Smooth muscle cell (in vitro differentiated cells): ENCODE data around the gene OSBP2. TPM values are rescaled to one million over a fixed set of nuclear protein-coding genes. Genes with fewer than 3 reads are reported as not detected.

ENCODE experiments used
- DNase-seq: peaks from one replicate; lab custom pipeline; 2025; ENCODE audit not compliant: unreplicated experiment; lab: John Stamatoyannopoulos, UW
- H2AFZ ChIP-seq: fragments of 200-600 bp; sonication (generic); 2 replicates; pipeline ENCODE4 v1.6.0; 2016; ENCODE audit warnings: antibody characterized with exemption, low read depth, mild to moderate bottlenecking
- H3F3A ChIP-seq: fragments of 200-600 bp; sonication (generic); 2 replicates; pipeline ENCODE4 v1.6.0; 2017; ENCODE audit warnings: antibody characterized with exemption, low read depth
- H3K27ac ChIP-seq: fragments of 200-600 bp; sonication (generic); 2 replicates; pipeline ENCODE4 v1.5.1; 2016; ENCODE audit warnings: low read depth, mild to moderate bottlenecking
- H3K27me3 ChIP-seq: fragments of 200-600 bp; sonication (generic); 2 replicates; pipeline ENCODE4 v1.6.1; 2016; ENCODE audit warnings: low read depth, mild to moderate bottlenecking
- H3K36me3 ChIP-seq: fragments of 200-600 bp; sonication (generic); 2 replicates; pipeline ENCODE4 v1.5.1; 2016; ENCODE audit warnings: low read depth
- H3K4me1 ChIP-seq: fragments of 200-600 bp; sonication (generic); 2 replicates; pipeline ENCODE4 v1.5.1; 2016; ENCODE audit warnings: low read depth
- H3K4me2 ChIP-seq: fragments of 200-600 bp; sonication (generic); 2 replicates; pipeline ENCODE4 v1.6.0; 2016; ENCODE audit warnings: mild to moderate bottlenecking
- H3K4me3 ChIP-seq: fragments of 200-600 bp; sonication (generic); 2 replicates; pipeline ENCODE4 v1.5.1; 2016; ENCODE audit warnings: mild to moderate bottlenecking
- H3K79me2 ChIP-seq: fragments of 200-600 bp; sonication (generic); 2 replicates; pipeline ENCODE4 v1.6.0; 2016; ENCODE audit warnings: low read depth, mild to moderate bottlenecking
- H3K9ac ChIP-seq: fragments of 200-600 bp; sonication (generic); 2 replicates; pipeline ENCODE4 v1.6.0; 2016; ENCODE audit warnings: low read depth
- H3K9me3 ChIP-seq: fragments of 200-600 bp; sonication (generic); replicated peaks from 2 replicates; pipeline ENCODE4 v1.5.1; 2016; ENCODE audit warnings: low read depth
- H4K20me1 ChIP-seq: fragments of 200-600 bp; sonication (generic); 2 replicates; pipeline ENCODE4 v1.6.0; 2016; ENCODE audit warnings: low read depth
- whole genome bisulfite sequencing: methylation state at CpG from one replicate; pipeline ENCODE4 v1.1.7; 2016; ENCODE audit warnings: low lambda C conversion rate; 5-methylcytosine and 5-hydroxymethylcytosine counted together
- polyA plus RNA-seq: library from polyadenylated mRNA; unstranded; fragments of >200 nt; fragmentation: Nextera tagmentation; extraction: Ambion mirVana; gene quantifications from 2 replicates; pipeline ENCODE4 v1.2.1, GENCODE V29; 2016
- total RNA-seq: library from RNA; depleted of rRNA; stranded (reverse); fragments of >200 nt; gene quantifications from 2 replicates; pipeline ENCODE4 v1.2.3, GENCODE V29; 2014
- TF ChIP-seq, protein P1 (sequence below): fragments of 200-600 bp; sonication (generic); IDR thresholded peaks from 2 replicates; pipeline ENCODE4 v1.5.1; 2017; ENCODE audit warnings: borderline replicate concordance, mild to moderate bottlenecking, antibody characterized with exemption; ENCODE audit not compliant: insufficient read depth, poor library complexity, severe bottlenecking

The OSBP2 gene
- total and polyA plus RNA-seq, 2 experiments from 2014 or later = 4.6 to 4.9 TPM

DNA sequence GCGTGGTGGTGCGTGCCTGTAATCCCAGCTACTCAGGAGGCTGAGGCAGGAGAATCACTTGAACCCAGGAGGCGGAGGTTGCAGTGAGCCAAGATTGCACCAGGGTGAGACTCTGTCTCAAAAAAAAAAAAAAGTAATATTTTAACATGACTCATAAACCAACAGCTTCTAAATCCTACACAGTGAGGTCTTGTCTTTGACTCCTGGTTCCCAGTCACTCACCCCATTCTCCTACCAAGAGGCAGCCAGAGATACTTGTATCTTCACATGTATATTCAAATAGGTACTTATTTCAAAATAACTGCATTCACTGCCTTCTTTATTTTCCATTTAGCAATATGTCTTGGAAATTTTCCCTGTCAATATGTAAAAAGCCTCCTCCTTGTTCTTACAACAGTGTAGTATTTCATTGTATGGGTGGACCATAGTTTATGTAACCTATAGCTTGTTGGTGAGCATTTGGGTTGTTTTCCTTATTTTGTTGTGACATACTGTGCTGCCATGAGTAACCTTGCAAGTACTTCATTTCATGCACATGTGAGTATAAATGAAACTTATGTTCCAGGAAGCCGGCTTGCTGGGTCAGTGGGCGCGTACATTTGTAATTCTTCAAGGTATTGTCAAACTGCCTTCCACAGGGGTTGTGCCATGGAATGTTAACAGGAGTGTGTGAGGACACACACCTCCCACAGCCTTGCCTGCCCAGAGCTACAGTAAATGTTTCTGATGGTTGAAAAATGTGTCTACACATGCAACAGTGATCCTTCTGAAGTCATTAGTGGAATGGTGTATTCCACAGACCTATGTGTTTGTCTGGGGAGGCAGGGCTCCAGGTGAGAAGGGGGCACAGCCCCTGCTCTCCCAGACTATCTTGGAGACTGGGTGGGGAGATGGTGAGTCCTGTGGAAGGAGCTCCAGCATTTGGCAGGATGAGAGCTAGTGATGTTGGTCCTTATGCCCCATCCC, 47.9 kb downstream of the OSBP2 start:
- Histone ChIP-seq H3K4me3 (no peak overlapping the region), H2AFZ (no peak overlapping the region), H3K9ac (no peak overlapping the region), H3K27me3 (no peaks in the 10 kb centered on the region), H4K20me1 (no peaks in the 10 kb centered on the region), H3K4me2 (no peak overlapping the region), H3K27ac (no peak overlapping the region), H3K79me2 (no peaks in the 10 kb centered on the region), H3K4me1 (no peaks in the 10 kb centered on the region), H3K9me3 (no peaks in the 10 kb centered on the region), H3F3A (no peaks in the 10 kb centered on the region), H3K36me3 (no peaks in the 10 kb centered on the region)
- WGBS = 84% methylated on average over 6 of the region's 6 CpGs
- no peak for DNase-seq
- TF ChIP-seq, protein P1, sequence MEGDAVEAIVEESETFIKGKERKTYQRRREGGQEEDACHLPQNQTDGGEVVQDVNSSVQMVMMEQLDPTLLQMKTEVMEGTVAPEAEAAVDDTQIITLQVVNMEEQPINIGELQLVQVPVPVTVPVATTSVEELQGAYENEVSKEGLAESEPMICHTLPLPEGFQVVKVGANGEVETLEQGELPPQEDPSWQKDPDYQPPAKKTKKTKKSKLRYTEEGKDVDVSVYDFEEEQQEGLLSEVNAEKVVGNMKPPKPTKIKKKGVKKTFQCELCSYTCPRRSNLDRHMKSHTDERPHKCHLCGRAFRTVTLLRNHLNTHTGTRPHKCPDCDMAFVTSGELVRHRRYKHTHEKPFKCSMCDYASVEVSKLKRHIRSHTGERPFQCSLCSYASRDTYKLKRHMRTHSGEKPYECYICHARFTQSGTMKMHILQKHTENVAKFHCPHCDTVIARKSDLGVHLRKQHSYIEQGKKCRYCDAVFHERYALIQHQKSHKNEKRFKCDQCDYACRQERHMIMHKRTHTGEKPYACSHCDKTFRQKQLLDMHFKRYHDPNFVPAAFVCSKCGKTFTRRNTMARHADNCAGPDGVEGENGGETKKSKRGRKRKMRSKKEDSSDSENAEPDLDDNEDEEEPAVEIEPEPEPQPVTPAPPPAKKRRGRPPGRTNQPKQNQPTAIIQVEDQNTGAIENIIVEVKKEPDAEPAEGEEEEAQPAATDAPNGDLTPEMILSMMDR = no peak

DNA sequence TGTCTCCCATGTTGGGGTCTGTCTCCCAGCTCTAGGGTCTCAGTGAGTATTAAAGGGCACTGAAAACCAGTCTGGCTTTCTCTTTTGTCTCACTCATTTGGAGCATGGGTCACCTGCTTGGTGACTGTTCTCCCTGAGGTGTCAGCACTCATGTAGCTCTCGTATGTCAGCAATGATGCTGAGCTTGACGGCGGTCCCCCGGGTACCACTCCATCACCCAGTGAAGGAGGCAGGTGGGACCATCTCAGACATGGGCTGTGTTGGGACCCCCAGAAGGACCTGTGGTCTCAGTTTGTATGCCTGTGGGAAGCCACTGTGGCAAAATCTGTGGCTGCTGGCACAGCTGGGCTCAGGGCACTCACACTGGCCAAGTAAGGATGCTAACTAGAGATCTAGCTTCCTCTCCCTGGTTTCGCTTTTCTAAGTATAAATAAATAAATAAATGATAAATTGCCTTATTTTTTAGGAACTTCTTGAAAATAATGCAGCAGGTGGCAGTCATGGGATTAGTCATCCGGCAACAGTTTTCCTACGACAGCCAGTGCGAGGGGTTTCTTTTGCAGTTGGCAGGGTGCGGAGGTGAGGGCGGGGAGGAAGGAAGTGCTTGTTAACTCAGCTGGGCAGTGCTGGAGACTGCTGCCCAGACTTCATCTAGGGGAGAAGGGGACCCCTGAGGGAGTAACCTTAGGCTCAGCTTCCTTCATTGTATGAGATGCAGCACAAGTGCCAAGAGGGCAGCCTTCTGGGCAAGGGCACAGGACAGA, 48.8 kb downstream of the OSBP2 start:
- H4K20me1 ChIP-seq = no peaks in the 10 kb centered on the region
- no peak overlapping the region for H3K4me3 ChIP-seq
- no peaks in the 10 kb centered on the region for H3K79me2 ChIP-seq
- TF ChIP-seq, protein P1 = no peak
- no peaks in the 10 kb centered on the region for H3K9me3 ChIP-seq
- WGBS = 93% methylated on average over 10 of the region's 10 CpGs
- H3K4me1 ChIP-seq = no peaks in the 10 kb centered on the region
- H3K27ac ChIP-seq = no peak overlapping the region
- H3K36me3 ChIP-seq = no peaks in the 10 kb centered on the region
- H3K27me3 ChIP-seq = no peaks in the 10 kb centered on the region
- H2AFZ ChIP-seq = no peak overlapping the region
- H3K4me2 ChIP-seq = no peak overlapping the region
- no peak overlapping the region for H3K9ac ChIP-seq
- DNase-seq = no peak
- H3F3A ChIP-seq = no peaks in the 10 kb centered on the region

DNA sequence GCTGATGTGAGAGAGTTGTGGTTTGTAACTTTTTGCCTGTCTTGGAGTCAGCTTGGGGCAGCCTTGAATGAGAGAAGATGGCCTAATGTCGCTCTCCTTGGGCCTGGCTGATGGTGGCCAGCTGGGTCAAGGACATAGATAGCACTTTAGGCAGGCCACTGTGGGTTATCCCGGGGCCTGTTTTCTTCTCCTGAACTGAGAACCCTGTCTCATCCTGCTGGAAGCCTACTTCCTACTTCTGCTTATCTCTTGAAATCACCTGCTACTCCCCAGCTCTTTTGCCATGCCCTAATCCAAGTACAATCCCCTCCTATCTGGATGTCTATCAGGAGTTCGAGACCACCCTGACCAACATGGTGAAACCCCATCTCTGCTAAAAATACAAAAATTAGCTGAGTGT, 49.5 kb downstream of the OSBP2 start:
- no peaks in the 10 kb centered on the region for H3K9me3 ChIP-seq
- no peaks in the 10 kb centered on the region for H4K20me1 ChIP-seq
- H3K36me3 ChIP-seq = no peaks in the 10 kb centered on the region
- H3K27ac ChIP-seq = no peak overlapping the region
- H3K4me2 ChIP-seq = no peak overlapping the region
- no peak overlapping the region for H3K4me3 ChIP-seq
- H2AFZ ChIP-seq = no peak overlapping the region
- no peaks in the 10 kb centered on the region for H3K79me2 ChIP-seq
- no peaks in the 10 kb centered on the region for H3K27me3 ChIP-seq
- no peaks in the 10 kb centered on the region for H3K4me1 ChIP-seq
- no peaks in the 10 kb centered on the region for H3F3A ChIP-seq
- TF ChIP-seq, protein P1 = no peak
- H3K9ac ChIP-seq = no peak overlapping the region
- no peak for DNase-seq
- 90% methylated on average over 3 of the region's 3 CpGs for WGBS
